ENCODE data around the gene NACC1.
"Not testable (repeated sequence)": the region's sequence is repeated elsewhere in the genome, so short reads cannot be mapped to it uniquely, and the experiment has no call there.

Gene NACC1

GRCh38 chr19:13139633-13140311 lies 21.7 kb downstream of the NACC1 start:
- FAIRE-seq = no peak
- DNase-seq (ENCODE audit: low spot score) = no peak

GRCh38 chr19:13146763-13147563 lies 28.9 kb downstream of the NACC1 start:
- no peak for DNase-seq (ENCODE audit: low spot score)
- FAIRE-seq = no peak

- not testable (repeated sequence) for FAIRE-seq
Observed at GRCh38 chr19:13149173-13149627, 31.1 kb downstream of the NACC1 start.

GRCh38 chr19:13149628-13150186 lies 31.6 kb downstream of the NACC1 start:
- DNase-seq (ENCODE audit: low spot score) (peak; percentile 13), FAIRE-seq (no peak)

More at GRCh38 chr19:13149173-13149627, 31.1 kb downstream of the NACC1 start:
- not testable (repeated sequence) for DNase-seq (ENCODE audit: low spot score)

GRCh38 chr19:13150187-13150930 lies 32.3 kb downstream of the NACC1 start, which contains the start of the genes IER2 and STX10:
IER2 (plus strand) TSS chr19:13150411; CDS start chr19:13153187, 2,776 bp downstream.
STX10 (minus strand) TSS chr19:13150375; CDS start chr19:13150173, 202 bp downstream.
- no peak for FAIRE-seq

GRCh38 chr19:13150931-13151604 lies 33.0 kb downstream of the NACC1 start:
- DNase-seq (ENCODE audit: low spot score) (no peak), FAIRE-seq (no peak)

More at GRCh38 chr19:13150187-13150930, 32.3 kb downstream of the NACC1 start, which contains the start of the genes IER2 and STX10:
- peak; percentile 82 for DNase-seq (ENCODE audit: low spot score)

GRCh38 chr19:13151605-13152355 lies 33.7 kb downstream of the NACC1 start:
- DNase-seq (ENCODE audit: low spot score) (peak; percentile 92), FAIRE-seq (no peak)

GRCh38 chr19:13152356-13152973 lies 34.4 kb downstream of the NACC1 start:
- FAIRE-seq = no peak

GRCh38 chr19:13152974-13153568 lies 35.0 kb downstream of the NACC1 start:
- DNase-seq (ENCODE audit: low spot score) (peak; percentile 83), FAIRE-seq (no peak)

More at GRCh38 chr19:13152356-13152973, 34.4 kb downstream of the NACC1 start:
- DNase-seq (ENCODE audit: low spot score) = no peak

GRCh38 chr19:13153569-13154240 lies 35.6 kb downstream of the NACC1 start:
- DNase-seq (ENCODE audit: low spot score) = no peak
- FAIRE-seq = no peak

GRCh38 chr19:13154241-13154778 lies 36.2 kb downstream of the NACC1 start:
- DNase-seq (ENCODE audit: low spot score) = peak; percentile 23
- FAIRE-seq = no peak

GRCh38 chr19:13154911-13155471 lies 36.9 kb downstream of the NACC1 start:
- DNase-seq (ENCODE audit: low spot score) = peak; percentile 13
- FAIRE-seq = no peak

- DNase-seq (ENCODE audit: low spot score) (peak; percentile 56), FAIRE-seq (no peak)
Observed at GRCh38 chr19:13155472-13156359, 37.7 kb downstream of the NACC1 start.

GRCh38 chr19:13159713-13160112 lies 41.6 kb downstream of the NACC1 start:
- no peak for DNase-seq (ENCODE audit: low spot score)
- FAIRE-seq = no peak

GRCh38 chr19:13160557-13160956 lies 42.5 kb downstream of the NACC1 start:
- FAIRE-seq = no peak
- DNase-seq (ENCODE audit: low spot score) = no peak

GRCh38 chr19:13162724-13163608 lies 44.9 kb downstream of the NACC1 start:
- peak; percentile 80 for DNase-seq (ENCODE audit: low spot score)
- FAIRE-seq = no peak

Data from urothelium cell line (cell line).